ENCODE data around the gene JDP2. TPM values are rescaled to one million over a fixed set of nuclear protein-coding genes. Genes with fewer than 3 reads are reported as not detected.

Gene JDP2
- total and polyA plus RNA-seq, 2 donors (not counting 1 experiment from before 2014, with no cell fraction given): 7.9 to 17.9 TPM

- Histone ChIP-seq H4K20me1 (ENCODE audit: control insufficient read depth, insufficient read depth, low read length, poor library complexity, severe bottlenecking) (no peaks in the 10 kb centered on the region), H3K4me3 (ENCODE audit: control extremely low read depth in 1 of 5, extremely low read depth in 1 of 5, insufficient read depth in 1 of 5, low read depth in 2 of 5, low read length in 4 of 5) (no peak overlapping the region), H3K4me2 (replicated peaks; ENCODE audit: low read depth, low read length, poor library complexity, severe bottlenecking) (no peak overlapping the region), H3K4me1 (ENCODE audit: control insufficient read depth in 2 of 2, insufficient read depth in 2 of 2, low read length in 2 of 2) (peaks cover 10 to 23% of the 10 kb centered on the region in 2 donors), H2AFZ (ENCODE audit: insufficient read depth, low read depth, low read length, poor library complexity, severe bottlenecking) (no peak overlapping the region), H3K9ac (ENCODE audit: low read length) (no peak overlapping the region), H3K79me2 (ENCODE audit: control insufficient read depth, insufficient read depth, low read length) (no peaks in the 10 kb centered on the region), H3K9me3 (ENCODE audit: control extremely low read depth in 1 of 3, control insufficient read depth in 2 of 3, insufficient read depth in 1 of 3, low read length in 2 of 3) (no peaks in the 10 kb centered on the region), H3K27ac (ENCODE audit: low read length in 2 of 2) (no peak overlapping the region), H3K36me3 (replicated peaks in 1 of 2; ENCODE audit: control extremely low read depth in 1 of 2, control insufficient read depth in 1 of 2, extremely low read depth in 1 of 2, insufficient read depth in 2 of 2, low read length in 1 of 2) (no peaks in the 10 kb centered on the region), H3K27me3 (replicated peaks in 1 of 4; ENCODE audit: control extremely low read depth in 1 of 4, control insufficient read depth in 3 of 4, insufficient read depth in 4 of 4, low read length in 3 of 4) (no peaks in the 10 kb centered on the region)
- H3K27ac Mint-ChIP-seq: no peak overlapping the region
- no peak overlapping the region for H3K4me3 Mint-ChIP-seq
- no peak for TF ChIP-seq CTCF (IDR thresholded peaks at IDR 0.05)
- TF ChIP-seq EZH2 (IDR thresholded peaks at IDR 0.05; ENCODE audit: borderline replicate concordance, insufficient read depth, low read depth, low read length, poor library complexity, severe bottlenecking): no peak
- ATAC-seq (ENCODE audit: low read depth) (no peak), DNase-seq (no peak)
- H3K9me3 Mint-ChIP-seq (ENCODE audit: insufficient read depth): no peaks in the 10 kb centered on the region
- ChIA-PET CTCF (interaction anchor here (0.6 to 6.4 kb wide), 16 partner anchors 19 to 364 kb away, joined by 3 to 45 read pairs (median 4); partner anchors contain the start of gene FLVCR2), POLR2A (interaction anchor here (1.5 kb wide), 1 partner anchor 20 kb away, joined by 4 read pairs; no protein-coding TSS in a partner anchor)
- intact Hi-C loops (cut with micrococcal nuclease): loop anchor here (10.0 kb wide), 1 partner anchor 49 kb away; no protein-coding TSS in a partner anchor
- H3K4me1 Mint-ChIP-seq: peaks cover 33% of the 10 kb centered on the region
- WGBS (ENCODE audit: insufficient coverage): 71% methylated on average over 2 of the region's 3 CpGs
- H3K27me3 Mint-ChIP-seq: no peaks in the 10 kb centered on the region
Measured at GRCh38 chr14:75495399-75495798, 67.6 kb downstream of the JDP2 start.

- no peak overlapping the region for H3K9ac ChIP-seq (ENCODE audit: low read length)
- no peak overlapping the region for H3K4me3 ChIP-seq (ENCODE audit: control extremely low read depth in 1 of 5, extremely low read depth in 1 of 5, insufficient read depth in 1 of 5, low read depth in 2 of 5, low read length in 4 of 5)
- no peaks in the 10 kb centered on the region for H3K36me3 ChIP-seq (replicated peaks in 1 of 2; ENCODE audit: control extremely low read depth in 1 of 2, control insufficient read depth in 1 of 2, extremely low read depth in 1 of 2, insufficient read depth in 2 of 2, low read length in 1 of 2)
- no peak for DNase-seq
- H4K20me1 ChIP-seq (ENCODE audit: control insufficient read depth, insufficient read depth, low read length, poor library complexity, severe bottlenecking): no peaks in the 10 kb centered on the region
- H3K4me2 ChIP-seq (replicated peaks; ENCODE audit: low read depth, low read length, poor library complexity, severe bottlenecking): no peak overlapping the region
- POLR2A ChIA-PET: interaction anchor here (1.5 kb wide), 1 partner anchor 19 kb away, joined by 4 read pairs; no protein-coding TSS in a partner anchor
- H3K79me2 ChIP-seq (ENCODE audit: control insufficient read depth, insufficient read depth, low read length): no peaks in the 10 kb centered on the region
- no peak overlapping the region for H2AFZ ChIP-seq (ENCODE audit: insufficient read depth, low read depth, low read length, poor library complexity, severe bottlenecking)
- intact Hi-C loops (cut with micrococcal nuclease): loop anchor here (2.0 to 10.0 kb wide), 2 partner anchors 19 to 49 kb away; no protein-coding TSS in a partner anchor
- H3K9me3 ChIP-seq (ENCODE audit: control extremely low read depth in 1 of 3, control insufficient read depth in 2 of 3, insufficient read depth in 1 of 3, low read length in 2 of 3): no peaks in the 10 kb centered on the region
- no peak for ATAC-seq (ENCODE audit: low read depth)
- H3K27ac ChIP-seq (ENCODE audit: low read length in 2 of 2): no peak overlapping the region
- 60% methylated on average over 2 of the region's 5 CpGs for WGBS (ENCODE audit: insufficient coverage)
- no peak overlapping the region for H3K27ac Mint-ChIP-seq
- H3K4me1 Mint-ChIP-seq: peaks cover 33% of the 10 kb centered on the region
- H3K27me3 ChIP-seq (replicated peaks in 1 of 4; ENCODE audit: control extremely low read depth in 1 of 4, control insufficient read depth in 3 of 4, insufficient read depth in 4 of 4, low read length in 3 of 4): no peaks in the 10 kb centered on the region
- TF ChIP-seq EZH2 (IDR thresholded peaks at IDR 0.05; ENCODE audit: borderline replicate concordance, insufficient read depth, low read depth, low read length, poor library complexity, severe bottlenecking): no peak
- TF ChIP-seq CTCF (IDR thresholded peaks at IDR 0.05): no peak
- no peak overlapping the region for H3K4me3 Mint-ChIP-seq
- H3K27me3 Mint-ChIP-seq: no peaks in the 10 kb centered on the region
- H3K9me3 Mint-ChIP-seq (ENCODE audit: insufficient read depth): no peaks in the 10 kb centered on the region
- H3K4me1 ChIP-seq (ENCODE audit: control insufficient read depth in 2 of 2, insufficient read depth in 2 of 2, low read length in 2 of 2): peaks cover 10 to 23% of the 10 kb centered on the region in 2 donors
- CTCF ChIA-PET: interaction anchor here (0.6 to 6.4 kb wide), 16 partner anchors 19 to 364 kb away, joined by 3 to 45 read pairs (median 4); partner anchors contain the start of gene FLVCR2
Measured at GRCh38 chr14:75495882-75496281, 68.1 kb downstream of the JDP2 start.

Measured in B cell (primary cell).